GM20431 (cell line): ENCODE results near the gene SYCP2.

Experiments used
- in situ Hi-C: fragments of 300-500 bp; cut with MseI, MboI; formaldehyde crosslinking; loops from one replicate; pipeline ENCODE4 v1.15.0; 2020; ENCODE audit warnings: low sequenced_read_pairs; ENCODE audit not compliant: unreplicated experiment

The SYCP2 gene

DNA sequence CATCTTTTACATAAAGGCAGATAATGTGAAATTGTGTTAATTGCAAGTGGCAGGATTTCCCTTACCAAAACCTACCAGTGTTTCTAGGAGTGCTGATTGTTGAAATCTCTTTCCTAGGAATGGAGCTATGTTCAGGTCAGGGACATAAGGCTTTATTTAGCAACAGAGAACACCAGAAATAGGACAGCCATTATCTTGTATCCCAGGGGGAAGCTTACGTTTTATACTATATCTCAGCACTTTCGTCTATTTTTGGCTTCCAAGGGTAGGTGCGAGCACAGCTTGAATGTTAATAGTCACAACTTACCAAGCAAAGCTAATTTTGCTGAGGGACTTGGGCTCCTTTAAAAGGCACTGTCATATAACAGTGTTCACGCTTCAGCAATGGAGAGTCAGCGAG lies 94.0 kb downstream of the SYCP2 start:
- in situ Hi-C loops, result no loop called here

DNA sequence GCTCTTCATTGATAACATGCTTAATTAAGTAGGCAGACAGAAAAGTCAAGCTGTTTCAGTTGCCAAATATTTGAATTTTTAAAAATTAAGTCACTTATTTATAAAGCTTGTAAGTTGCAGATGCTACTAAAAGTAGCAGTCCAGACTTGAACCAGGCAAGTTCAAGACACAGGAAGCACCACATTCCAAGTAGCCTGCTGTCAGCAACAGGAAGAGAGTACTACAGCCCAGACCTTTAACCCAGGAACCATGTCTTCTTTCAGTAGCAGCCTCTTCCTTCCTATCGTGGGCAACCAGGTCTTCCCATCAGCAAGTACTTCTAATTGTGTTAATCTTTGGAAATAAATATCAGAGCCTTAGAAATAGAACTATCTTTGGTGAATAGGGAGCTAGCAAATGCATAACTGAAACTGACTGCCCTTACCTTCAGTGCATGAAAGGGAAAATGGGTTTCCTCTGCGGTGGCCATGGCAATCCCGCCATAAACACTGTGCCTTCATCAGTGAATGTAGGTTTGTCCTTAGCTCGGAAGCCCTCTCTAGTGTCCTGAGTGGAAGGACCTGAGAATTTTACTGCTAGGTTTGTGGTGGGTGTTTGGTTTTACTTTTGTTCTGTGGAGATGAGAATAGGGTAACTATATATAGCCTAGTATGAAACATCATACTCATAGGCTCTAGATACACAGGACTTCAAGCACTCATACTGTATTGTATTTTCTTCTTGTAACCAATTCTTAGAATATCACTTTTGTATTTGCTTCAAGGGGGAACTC lies 95.6 kb downstream of the SYCP2 start:
- in situ Hi-C loops, result no loop called here

DNA sequence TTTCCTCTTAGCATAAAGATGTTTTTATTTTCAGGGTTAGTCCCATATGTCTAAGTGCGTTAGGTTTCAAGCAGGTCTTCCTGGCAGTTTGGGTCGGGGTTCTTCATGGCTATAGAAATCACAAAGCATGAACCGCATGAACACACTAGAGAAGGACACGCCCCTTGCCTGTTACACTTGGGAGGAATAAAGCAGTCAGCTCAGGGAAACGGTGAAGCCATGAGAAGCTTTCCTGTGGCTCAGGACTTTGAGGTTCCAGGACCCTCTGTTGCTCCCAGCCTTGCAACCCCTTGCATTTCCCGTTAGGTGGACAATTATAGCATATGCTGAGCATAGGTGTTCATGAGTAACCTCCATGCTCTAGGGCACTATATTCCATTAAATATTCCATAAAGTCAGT lies 96.7 kb downstream of the SYCP2 start:
- in situ Hi-C loops, result no loop called here

DNA sequence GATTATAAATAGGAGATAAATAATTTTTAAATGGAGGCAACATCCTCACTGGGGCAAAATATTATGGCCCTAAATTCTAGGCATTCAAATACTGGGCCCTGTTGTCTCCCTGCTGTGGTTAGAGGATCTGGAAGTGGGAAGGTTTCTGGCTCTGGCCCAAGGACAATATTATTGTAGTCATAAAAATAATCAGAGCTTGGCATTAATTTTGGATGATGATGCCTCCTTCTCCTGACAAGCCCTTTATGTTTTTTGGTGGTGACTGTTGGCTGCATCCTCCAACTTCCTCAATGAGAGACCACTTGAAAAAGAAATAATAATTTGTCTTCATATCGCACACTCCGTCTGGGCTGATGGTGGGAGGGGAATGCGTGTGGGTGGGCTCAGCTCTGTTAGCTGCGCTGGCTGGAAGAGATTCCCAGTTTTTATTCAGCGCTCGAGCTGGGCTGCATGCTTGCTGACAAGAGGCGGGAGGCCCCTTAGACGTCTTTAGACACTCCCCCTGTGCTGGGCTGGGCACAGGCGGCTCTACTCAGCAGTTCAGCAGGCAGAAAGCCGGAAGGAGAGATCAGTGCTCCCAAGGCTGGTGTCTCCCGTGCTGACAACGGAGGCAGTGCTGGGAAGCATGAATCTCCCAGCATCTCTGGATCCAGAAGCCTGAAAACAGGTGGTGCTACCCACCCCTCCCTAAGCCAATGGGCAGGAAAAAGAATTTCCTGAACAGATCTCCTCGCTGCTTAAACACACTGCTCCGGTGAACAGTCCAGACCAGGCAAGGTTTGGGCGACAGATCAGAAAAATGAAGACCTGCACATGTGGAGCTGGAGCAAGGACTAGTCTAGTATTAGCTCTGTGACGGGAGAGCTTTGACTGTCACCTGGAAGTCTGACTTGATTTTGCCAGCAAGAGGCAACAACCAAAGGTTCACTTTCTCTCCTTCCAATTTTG lies 97.7 kb downstream of the SYCP2 start:
- in situ Hi-C loops, result no loop called here

DNA sequence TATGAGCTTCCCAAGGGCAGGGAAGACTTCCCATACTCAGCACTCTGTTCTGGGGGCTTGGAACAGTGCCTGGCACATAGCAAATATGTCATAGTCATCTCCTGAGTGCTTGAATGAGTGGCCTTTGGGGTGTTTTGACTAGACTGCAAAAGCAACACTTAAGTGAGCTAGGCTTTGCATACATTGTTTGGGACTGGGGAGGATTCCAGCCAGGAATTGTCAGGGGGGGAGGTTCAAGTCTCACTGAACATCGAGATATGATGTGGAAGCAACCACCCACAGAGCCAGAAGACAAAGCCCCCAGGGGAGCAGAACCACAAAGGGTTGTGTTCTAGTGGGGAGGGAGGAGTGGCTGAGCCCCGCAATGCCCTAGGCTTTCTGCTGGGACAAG lies 98.4 kb downstream of the SYCP2 start:
- in situ Hi-C loops, result no loop called here

DNA sequence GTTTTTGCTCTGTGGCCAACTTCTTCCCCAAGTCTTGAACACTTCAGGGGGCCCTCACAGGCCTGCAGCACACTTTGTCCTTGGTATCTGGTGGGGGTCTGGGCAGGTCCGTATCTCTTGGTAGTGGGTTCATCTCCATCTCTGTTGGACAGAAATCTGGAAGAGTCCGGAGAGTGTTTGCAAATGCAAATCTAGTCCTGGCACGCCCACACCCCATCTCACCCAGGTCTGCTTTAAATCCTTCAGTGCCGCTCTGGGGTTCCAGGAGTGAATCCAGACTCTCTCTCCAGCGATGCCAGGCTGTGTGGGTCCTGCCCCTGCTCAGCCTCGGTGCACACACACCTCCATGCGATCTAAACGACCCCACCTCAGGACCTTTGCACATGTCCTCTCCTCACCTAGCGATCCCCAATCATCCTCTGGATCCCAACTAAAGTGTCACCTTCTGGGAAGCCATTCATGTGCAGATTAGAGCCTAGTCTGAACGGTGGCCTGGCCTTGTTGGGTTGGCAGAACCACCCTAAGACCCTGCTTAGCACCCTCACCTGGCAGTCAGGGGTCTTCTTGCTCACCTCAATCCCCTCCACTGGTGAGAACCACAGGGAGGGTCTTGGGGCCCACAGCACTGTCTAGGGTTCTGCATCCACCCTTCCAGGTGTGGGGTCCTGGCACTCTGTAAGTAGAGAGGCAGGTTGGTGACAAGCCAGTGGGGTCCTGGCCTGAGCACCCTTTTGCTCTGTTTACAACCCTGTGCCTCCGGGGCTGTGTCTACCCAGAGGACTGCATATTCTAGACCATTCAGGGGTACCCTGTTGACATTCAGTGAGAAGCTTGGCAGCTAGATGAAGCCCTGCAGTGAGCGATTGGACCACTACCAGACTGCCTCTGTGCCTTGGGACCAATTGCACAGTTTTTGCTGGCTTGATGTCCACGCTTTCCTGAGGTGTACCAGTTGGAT lies 100.8 kb downstream of the SYCP2 start:
- in situ Hi-C loops, result no loop called here

DNA sequence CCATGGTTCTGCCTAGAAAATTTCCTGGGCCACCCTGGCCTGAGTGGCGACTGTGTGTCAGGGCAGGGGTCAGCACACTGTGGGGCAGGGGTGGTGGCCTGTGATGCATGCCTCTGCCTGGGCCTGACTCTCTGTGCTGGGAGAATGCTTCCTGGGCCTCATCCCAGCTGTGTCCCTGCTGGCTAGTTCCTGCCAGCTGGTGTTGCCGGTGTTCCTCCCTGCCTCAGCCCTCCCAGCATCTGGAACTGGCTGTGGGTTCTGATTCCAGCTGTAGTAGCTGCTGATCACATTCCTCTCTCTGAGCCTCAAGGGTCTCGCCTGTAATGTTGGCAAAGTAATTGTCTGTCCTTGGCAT lies 101.5 kb downstream of the SYCP2 start:
- in situ Hi-C loops, result no loop called here

DNA sequence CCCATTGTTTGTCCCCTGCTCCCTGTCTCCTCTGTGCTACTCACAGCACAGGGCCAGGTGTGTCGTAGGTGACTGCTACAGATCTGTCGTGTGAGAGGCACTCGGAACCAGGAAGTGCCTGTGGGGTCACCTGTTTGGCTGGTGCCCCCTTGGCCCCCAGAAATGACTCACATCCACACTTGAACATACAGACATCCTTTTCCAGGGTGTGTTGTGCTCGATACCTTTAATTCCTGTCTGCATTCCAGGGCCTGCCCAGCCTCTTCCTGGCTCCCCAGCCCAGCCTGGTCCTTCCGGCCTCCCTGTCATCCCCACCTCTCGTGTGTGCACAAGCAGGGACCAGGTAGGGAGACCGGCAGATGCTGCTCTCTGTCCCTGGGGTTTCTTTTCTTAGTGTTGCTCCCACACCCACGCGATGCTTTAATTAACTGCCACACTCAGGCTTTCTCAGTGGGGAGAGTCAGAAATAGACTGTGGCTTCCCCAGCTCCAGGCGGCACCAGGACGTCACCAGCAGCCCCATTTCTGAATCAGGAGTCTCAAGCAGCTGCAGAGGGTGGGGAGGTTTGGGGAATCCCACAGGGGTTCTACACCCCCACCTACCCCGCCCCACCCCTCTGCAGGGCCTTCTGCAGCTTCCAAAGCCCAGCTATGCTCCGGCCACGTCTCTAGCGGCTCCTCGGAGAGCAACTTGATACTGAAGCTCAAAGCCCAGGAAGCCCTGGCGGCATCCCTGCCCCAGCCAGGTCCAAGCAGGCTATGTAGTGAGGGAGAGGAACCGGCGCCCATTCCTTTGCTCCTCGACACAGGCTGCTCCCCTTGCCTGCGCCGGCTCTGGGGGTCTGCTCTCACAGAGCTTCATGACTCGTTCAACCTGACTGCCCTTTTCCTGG lies 102.2 kb downstream of the SYCP2 start:
- in situ Hi-C loops, result no loop called here

DNA sequence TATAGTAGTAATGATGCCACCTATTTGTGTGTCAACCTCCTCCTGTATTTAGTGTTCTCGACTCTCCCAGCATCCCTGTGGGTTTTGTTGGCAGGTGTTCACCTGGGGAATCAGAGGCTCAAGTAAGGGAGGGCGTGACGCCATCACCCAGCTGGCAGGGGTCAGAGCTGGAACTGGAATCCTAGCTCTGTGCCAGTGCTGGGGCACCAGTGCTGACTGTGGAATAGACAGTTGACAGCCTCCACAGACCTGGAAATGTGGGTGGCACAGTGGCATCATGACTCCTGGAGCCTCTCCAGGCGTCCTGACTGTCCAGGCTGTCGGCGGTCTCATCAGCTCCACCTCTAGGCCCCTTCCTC lies 102.8 kb downstream of the SYCP2 start:
- in situ Hi-C loops, result no loop called here

DNA sequence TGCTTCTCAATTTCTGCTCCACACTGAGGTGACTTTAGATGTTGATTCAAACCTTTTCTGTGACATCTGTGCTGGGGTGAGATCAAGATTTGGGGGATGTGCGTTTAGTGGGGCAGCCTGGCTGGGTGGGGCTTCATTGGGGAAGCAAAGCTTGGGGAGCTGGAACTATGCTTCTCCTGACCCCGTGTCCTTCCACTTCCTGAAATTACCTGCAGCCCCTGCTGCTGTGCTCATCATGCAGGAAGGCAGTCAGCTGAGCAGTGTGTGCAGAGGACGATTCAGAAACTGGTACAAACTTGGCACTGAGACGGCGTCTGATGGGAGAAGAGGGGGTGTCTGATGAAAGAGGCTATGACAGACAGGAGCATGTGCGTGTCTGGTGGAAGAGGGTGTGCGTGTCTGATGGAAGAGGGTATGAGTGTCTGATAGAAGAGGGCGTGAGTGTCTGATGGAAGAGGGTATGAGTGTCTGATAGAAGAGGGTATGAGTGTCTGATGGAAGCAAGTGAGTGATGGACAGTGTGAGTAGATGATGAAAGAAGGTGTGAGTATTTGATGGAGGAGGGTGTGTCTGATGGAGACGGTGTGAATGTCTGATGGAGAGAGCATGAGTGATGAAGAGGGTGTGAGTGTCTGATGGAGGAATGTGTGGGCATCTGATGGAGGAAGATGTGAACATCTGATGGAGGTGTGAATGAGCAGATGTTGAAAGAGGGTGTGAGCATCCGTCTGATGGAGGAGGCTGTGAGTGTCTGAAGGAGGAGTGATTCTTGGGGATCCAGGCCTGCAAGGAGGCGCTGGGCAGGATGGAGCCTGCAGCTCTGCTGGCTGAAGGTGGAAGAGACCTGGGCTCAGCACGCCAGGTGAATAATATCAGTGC lies 103.4 kb downstream of the SYCP2 start:
- in situ Hi-C loops, result no loop called here

DNA sequence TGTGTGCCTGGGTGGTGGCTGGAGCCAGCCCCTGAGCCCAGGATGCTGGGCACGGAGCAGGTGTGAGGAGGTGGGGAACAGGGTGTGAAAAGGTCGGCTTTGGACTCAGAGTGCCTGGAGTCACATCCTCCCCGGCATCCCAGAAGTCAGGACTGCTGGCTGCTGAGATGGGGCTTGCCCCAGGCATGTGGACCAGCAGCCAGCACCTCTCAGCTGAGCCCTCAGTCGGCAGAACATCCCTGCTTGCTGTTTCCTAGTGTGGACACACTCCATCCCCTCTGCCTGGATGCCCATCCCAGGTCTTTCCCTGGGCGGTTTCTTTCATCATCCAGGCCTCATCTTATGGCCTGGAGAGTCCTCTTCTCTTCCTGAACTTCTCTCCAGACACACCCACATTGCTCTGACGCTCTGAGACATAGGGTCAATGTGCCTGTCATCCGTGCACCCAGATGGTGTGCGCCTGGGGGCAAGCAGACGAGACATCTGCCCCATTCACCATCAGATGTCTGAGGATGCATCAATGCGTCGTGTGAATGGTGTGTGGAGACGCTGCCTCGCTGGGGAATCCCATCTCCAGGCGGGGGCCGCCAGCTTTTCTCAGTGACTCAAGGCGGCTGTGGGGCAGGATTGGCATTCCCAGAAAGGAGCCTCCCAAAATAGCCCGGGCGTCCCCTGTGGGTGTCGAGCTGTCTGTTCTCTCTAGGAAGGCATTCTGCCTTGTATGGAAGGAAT lies 104.2 kb downstream of the SYCP2 start:
- in situ Hi-C loops, result no loop called here

DNA sequence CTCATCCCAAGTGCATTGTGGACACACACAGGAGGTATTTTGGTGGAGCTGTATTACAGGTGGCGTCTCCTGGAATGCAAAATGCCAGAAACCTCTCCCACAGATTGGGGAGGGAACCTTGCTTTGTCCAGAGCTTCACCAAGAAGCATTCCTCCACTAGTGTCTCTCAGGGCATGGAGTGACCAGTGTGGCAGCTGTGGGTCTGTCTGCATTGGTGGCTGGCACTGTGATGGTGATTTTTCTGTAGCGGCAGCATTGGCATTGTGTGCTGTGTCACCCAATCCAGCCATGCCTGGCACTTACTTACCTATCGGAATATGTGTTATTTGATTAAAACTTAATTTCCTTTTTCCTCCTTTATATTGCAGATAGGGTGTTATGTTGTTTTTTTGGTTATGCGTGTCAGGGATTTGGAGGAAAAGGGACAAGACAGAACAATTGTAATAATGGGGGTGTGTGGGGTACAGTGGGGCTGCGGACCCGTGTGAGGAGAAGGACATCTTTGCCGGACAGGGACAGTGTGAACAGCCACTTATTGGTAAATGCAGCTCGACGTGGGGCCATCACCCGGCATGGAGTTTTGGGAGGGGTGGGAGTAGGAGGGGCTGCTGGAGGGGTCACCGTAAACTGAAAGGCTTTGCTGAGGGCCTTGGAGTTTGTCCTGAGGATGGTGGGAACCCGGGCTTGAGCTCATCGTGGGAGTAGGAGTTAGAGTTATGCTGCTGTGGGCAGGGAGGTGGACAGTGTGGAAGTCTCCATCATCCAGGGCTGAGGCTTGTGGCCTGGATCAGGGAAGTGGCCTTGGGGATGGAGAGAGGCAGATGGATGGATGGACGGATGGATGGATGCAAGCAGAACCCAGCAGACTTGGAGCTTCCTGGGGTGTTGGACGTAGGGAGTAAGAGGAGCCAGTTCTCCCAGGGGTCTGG lies 105.0 kb downstream of the SYCP2 start:
- in situ Hi-C loops, result no loop called here

DNA sequence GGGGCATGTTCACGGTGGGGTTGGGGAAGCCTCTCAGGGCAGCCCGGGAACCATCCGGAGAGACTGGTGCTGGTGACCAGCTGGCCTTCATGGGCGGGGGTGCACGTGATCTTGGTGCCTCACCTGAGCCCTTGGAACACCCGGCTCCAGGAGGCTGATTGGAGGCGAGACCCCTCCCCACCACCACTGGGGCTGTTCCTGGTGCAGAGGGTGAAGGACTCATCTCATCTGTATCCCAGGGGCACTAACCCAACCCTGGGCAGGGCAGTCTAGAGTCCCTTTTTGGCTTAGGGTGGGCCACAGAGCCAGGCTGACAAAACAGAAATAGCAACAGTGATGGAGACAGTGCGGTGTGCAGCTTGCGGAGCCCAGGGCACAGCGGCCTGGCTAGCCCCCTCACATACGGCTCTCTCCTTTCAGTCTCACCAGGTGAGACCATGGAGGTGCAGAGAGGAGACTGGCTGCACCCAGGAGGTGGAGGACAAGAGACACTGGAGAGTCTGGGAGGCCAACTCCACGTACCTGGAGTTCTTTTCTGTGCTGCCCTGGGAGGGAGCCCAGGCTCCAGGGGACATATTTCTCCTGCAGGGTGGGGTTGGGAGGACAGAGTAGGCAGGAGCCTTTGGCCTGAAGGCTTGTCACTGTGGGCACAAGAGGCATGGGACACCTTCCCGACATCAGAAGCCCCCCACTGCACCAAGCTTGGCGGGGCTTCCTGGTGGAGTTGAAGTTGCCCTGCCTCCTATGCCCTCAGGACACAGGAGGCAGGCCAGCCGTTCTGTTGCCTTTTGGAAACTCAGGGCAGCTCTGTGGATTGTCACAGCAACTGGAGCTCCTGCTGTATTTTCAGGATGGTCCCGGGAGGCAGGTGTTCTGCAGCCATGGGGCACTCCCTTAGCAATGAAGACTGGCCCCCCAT lies 106.0 kb downstream of the SYCP2 start:
- in situ Hi-C loops, result no loop called here

DNA sequence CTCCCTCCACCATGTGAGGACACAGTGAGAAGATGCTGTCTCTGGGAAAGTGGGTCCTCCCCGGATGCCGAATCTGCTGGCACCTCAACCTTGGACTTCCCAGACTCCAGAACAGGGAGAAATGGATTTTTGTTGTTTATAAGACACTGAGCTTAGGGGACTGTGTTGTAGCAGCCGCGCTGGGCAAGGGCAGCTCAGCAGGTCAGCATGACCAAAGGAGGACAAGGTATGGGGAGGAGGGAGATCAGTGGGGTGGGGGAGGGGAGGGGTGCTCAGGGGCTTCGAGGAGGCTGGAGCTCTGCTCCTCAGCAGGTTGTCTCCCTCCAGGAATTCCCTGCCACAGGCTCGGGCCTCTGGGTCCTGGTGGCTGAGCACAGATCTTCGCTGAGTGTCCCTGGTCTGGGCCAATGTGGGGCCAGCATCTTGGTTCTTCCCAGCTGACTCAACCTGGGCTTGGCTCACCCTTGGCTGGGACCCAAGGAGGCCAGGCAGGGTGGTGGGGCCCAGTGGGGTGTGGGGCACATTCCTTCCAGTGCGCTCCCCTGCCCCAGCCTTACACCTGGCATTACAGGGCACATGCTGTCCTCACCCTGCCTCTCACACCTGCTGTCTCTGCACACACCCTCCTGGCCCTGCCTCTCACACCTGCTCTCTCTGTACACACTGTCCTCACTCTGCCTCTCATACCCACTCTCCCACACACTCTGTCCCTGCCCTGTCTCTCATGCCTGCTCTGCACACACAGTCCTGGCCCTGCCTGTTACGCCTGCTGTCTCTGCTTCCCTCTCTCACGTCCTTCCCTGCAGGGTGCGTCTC lies 107.3 kb downstream of the SYCP2 start:
- in situ Hi-C loops, result no loop called here

DNA sequence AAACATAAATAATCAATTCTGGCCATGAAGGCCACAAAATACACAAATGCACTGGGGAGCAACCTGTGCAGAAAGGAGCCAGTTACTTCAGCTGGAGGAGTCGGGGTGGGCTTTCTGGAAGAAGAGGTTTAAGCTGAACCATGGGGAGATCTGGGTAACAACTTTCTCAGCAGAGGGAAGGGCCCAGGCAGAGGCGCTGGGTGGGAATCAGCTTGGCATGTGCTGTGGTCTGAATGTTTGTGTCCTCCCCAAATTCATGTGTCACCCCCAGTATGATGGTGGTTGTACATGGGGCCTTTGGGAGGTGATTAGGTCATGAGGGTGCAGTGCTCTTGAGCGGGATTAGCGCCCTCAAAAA lies 107.9 kb downstream of the SYCP2 start:
- in situ Hi-C loops, result no loop called here
